SK-N-MC (cell line): ENCODE measurements around the gene LACRT.
"Not testable (repeated sequence)": the region's sequence is repeated elsewhere in the genome, so short reads cannot be mapped to it uniquely, and the experiment has no call there.

ENCODE experiments used
- DNase-seq: peaks from one replicate; pipeline ENCODE4 v3.0.0-alpha.2; 2011; ENCODE audit warnings: low read depth, low spot score
- H3K27ac ChIP-seq: fragments of 200-600 bp; sonication (generic); 2 replicates; pipeline ENCODE4 v1.5.1; 2016; ENCODE audit warnings: mixed run types
- H3K36me3 ChIP-seq: fragments of 200-600 bp; sonication (generic); 2 replicates; pipeline ENCODE4 v1.6.1; 2017; ENCODE audit warnings: antibody characterized with exemption, low read length, mixed read lengths; ENCODE audit not compliant: insufficient read depth
- H3K4me3 ChIP-seq: fragments of 200-600 bp; sonication (generic); 2 replicates; pipeline ENCODE4 v1.5.1; 2016
- H3K9ac ChIP-seq: fragments of 200-600 bp; sonication (generic); 2 replicates; pipeline ENCODE4 v1.8.0; 2017; ENCODE audit warnings: mixed run types, mixed read lengths; ENCODE audit not compliant: insufficient read length
- H3K9me3 ChIP-seq: fragments of 200-600 bp; sonication (generic); 2 replicates; pipeline ENCODE4 v1.6.1; 2017; ENCODE audit warnings: low read depth, mild to moderate bottlenecking, antibody characterized with exemption, low read length, moderate library complexity, mixed read lengths
- EZH2 ChIP-seq: fragments of 200-600 bp; sonication (generic); IDR thresholded peaks from one replicate; pipeline ENCODE4 v1.6.1; 2017; ENCODE audit warnings: antibody characterized with exemption
- FOXP2 ChIP-seq: optimal IDR thresholded peaks from 2 replicates; pipeline ENCODE3; 2011; ENCODE audit warnings: mild to moderate bottlenecking, moderate library complexity; ENCODE audit not compliant: insufficient read depth; ENCODE audit errors: extremely low read length, control extremely low read depth
- POLR2AphosphoS5 ChIP-seq: IDR thresholded peaks from 2 replicates; pipeline ENCODE4 v1.6.1; 2012; ENCODE audit warnings: mild to moderate bottlenecking, low read depth, low read length, borderline replicate concordance

Gene LACRT

GRCh38 chr12:54634795-54635194, at the start of gene LACRT:
Gene LACRT, minus strand, starts transcription at chr12:54634895. Its CDS starts 54 bp downstream, at chr12:54634841.
- Histone ChIP-seq H3K4me3 (no peak within 1 kb of the TSS), H3K9ac (no peak within 1 kb of the TSS), H3K9me3 (no peaks in the 10 kb centered on the region), H3K36me3 (peaks cover 9% of the 10 kb centered on the region), H3K27ac (no peak within 1 kb of the TSS)
- DNase-seq, result no peak
- TF ChIP-seq EZH2, result no peak
- no peak for TF ChIP-seq FOXP2
- no peak for TF ChIP-seq POLR2AphosphoS5

- Histone ChIP-seq H3K9ac (no peak overlapping the region), H3K36me3 (no peaks in the 10 kb centered on the region), H3K27ac (no peak overlapping the region), H3K9me3 (no peaks in the 10 kb centered on the region), H3K4me3 (no peak overlapping the region)
- no peak for DNase-seq
- no peak for TF ChIP-seq FOXP2
- no peak for TF ChIP-seq EZH2
- no peak for TF ChIP-seq POLR2AphosphoS5
These were observed 48.7 kb upstream of the LACRT start for GRCh38 chr12:54683398-54683797.

GRCh38 chr12:54682674-54683073, 48.0 kb upstream of the LACRT start:
- DNase-seq, result no peak
- no peaks in the 10 kb centered on the region for H3K9me3 ChIP-seq
- no peaks in the 10 kb centered on the region for H3K36me3 ChIP-seq
- H3K4me3 ChIP-seq, result no peak overlapping the region
- TF ChIP-seq FOXP2 (no peak), EZH2 (no peak), POLR2AphosphoS5 (no peak)
- H3K9ac ChIP-seq, result no peak overlapping the region
- no peak overlapping the region for H3K27ac ChIP-seq

- DNase-seq, result no peak
- H3K9ac ChIP-seq, result no peak overlapping the region
- TF ChIP-seq EZH2 (no peak), FOXP2 (no peak), POLR2AphosphoS5 (no peak)
- no peaks in the 10 kb centered on the region for H3K36me3 ChIP-seq
- no peak overlapping the region for H3K27ac ChIP-seq
- H3K9me3 ChIP-seq, result no peaks in the 10 kb centered on the region
- H3K4me3 ChIP-seq, result no peak overlapping the region
These were observed 45.7 kb upstream of the LACRT start for GRCh38 chr12:54680374-54680773.

- H3K36me3 ChIP-seq, result no peaks in the 10 kb centered on the region
- DNase-seq, result no peak
- no peak overlapping the region for H3K27ac ChIP-seq
- TF ChIP-seq EZH2 (no peak), POLR2AphosphoS5 (no peak), FOXP2 (no peak)
- no peaks in the 10 kb centered on the region for H3K9me3 ChIP-seq
- H3K4me3 ChIP-seq, result no peak overlapping the region
- no peak overlapping the region for H3K9ac ChIP-seq
These were observed 43.4 kb upstream of the LACRT start for GRCh38 chr12:54678131-54678530.

GRCh38 chr12:54667945-54668344, 33.2 kb upstream of the LACRT start:
- DNase-seq, result no peak
- Histone ChIP-seq H3K9ac (no peak overlapping the region), H3K9me3 (no peaks in the 10 kb centered on the region), H3K27ac (0 out of 2 replicates have a peak overlapping the region, but pooled peaks have one; percentile 22), H3K4me3 (no peak overlapping the region), H3K36me3 (no peaks in the 10 kb centered on the region)
- no peak for TF ChIP-seq FOXP2
- TF ChIP-seq POLR2AphosphoS5, result no peak
- TF ChIP-seq EZH2, result no peak

- no peak for DNase-seq
- TF ChIP-seq EZH2, result no peak
- no peak for TF ChIP-seq POLR2AphosphoS5
- no peak for TF ChIP-seq FOXP2
- Histone ChIP-seq H3K27ac (no peak overlapping the region), H3K36me3 (no peaks in the 10 kb centered on the region), H3K9ac (no peak overlapping the region), H3K4me3 (no peak overlapping the region), H3K9me3 (no peaks in the 10 kb centered on the region)
These were observed 31.3 kb upstream of the LACRT start for GRCh38 chr12:54666008-54666407.

- not testable (repeated sequence) for H3K36me3 ChIP-seq, H3K9me3 ChIP-seq, H3K9ac ChIP-seq, DNase-seq, H3K27ac ChIP-seq, H3K4me3 ChIP-seq
These were observed 30.4 kb upstream of the LACRT start for GRCh38 chr12:54665022-54665635.

- no peaks in the 10 kb centered on the region for H3K9me3 ChIP-seq
- DNase-seq, result no peak
- no peak overlapping the region for H3K4me3 ChIP-seq
- TF ChIP-seq EZH2 (no peak), POLR2AphosphoS5 (no peak), FOXP2 (no peak)
- no peaks in the 10 kb centered on the region for H3K36me3 ChIP-seq
- H3K9ac ChIP-seq, result no peak overlapping the region
- H3K27ac ChIP-seq, result no peak overlapping the region
These were observed 28.9 kb upstream of the LACRT start for GRCh38 chr12:54663603-54664002.
